H7 (cell line): ENCODE measurements around the gene SAMD4A. TPM values are rescaled to one million over a fixed set of nuclear protein-coding genes. Genes with fewer than 3 reads are reported as not detected.

Experiments used
- DNase-seq: peaks from one replicate; pipeline ENCODE4 v3.0.0; 2012
- H3K27me3 ChIP-seq: 2 replicates; pipeline ENCODE4 v1.6.0; 2011; ENCODE audit warnings: mild to moderate bottlenecking, low read length; ENCODE audit not compliant: control insufficient read depth, insufficient read depth
- H3K36me3 ChIP-seq: replicated peaks from 2 replicates; pipeline ENCODE4 v1.5.1; 2011; ENCODE audit warnings: low read length; ENCODE audit not compliant: control insufficient read depth, insufficient read depth
- H3K4me3 ChIP-seq: 2 replicates; pipeline ENCODE4 v1.5.1; 2011; ENCODE audit warnings: low read depth, mild to moderate bottlenecking, control low read depth, low read length, moderate library complexity; ENCODE audit not compliant: insufficient read depth
- total RNA-seq: library from RNA; depleted of rRNA; stranded (reverse); fragments of >200 nt; shearing (Covaris generic); gene quantifications from 2 replicates; pipeline ENCODE4 v1.2.3, GENCODE V29; 2014

Gene SAMD4A
- total RNA-seq, 1 experiment from 2014 or later, result 8.5 TPM

- H3K4me3 ChIP-seq, result no peak overlapping the region
- no peaks in the 10 kb centered on the region for H3K36me3 ChIP-seq
- DNase-seq, result no peak
- H3K27me3 ChIP-seq, result no peaks in the 10 kb centered on the region
Observed at GRCh38 chr14:54692284-54692772, 125.4 kb downstream of the SAMD4A start.

DNA sequence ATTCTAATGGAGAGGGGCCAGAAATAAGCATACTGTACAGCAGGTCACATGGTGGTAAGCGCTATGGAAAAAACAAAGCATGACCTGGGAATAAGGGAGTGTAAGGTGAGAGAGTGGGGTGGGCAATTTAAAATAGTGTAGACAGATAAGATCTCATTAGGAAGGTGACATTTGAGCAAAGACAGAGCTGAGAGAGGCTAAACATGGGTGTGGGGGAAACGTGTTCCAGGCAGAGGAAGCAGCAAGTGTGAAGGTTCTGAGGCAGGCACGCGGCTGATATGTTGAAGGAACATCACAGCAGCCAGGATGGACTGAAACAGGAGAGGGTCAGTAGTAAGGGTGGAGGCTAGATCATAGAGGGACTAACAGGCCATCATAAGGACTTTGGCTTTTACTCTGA, 126.8 kb downstream of the SAMD4A start:
- DNase-seq, result no peak

GRCh38 chr14:54695196-54695595, 128.3 kb downstream of the SAMD4A start:
- DNase-seq, result no peak
- Histone ChIP-seq H3K27me3 (no peaks in the 10 kb centered on the region), H3K36me3 (no peaks in the 10 kb centered on the region), H3K4me3 (no peak overlapping the region)

More for the DNA sequence above, 126.8 kb downstream of the SAMD4A start:
- Histone ChIP-seq H3K4me3 (no peak overlapping the region), H3K27me3 (no peaks in the 10 kb centered on the region), H3K36me3 (no peaks in the 10 kb centered on the region)

GRCh38 chr14:54697001-54697400, 130.1 kb downstream of the SAMD4A start:
- no peak for DNase-seq
- no peaks in the 10 kb centered on the region for H3K27me3 ChIP-seq
- no peak overlapping the region for H3K4me3 ChIP-seq
- H3K36me3 ChIP-seq, result no peaks in the 10 kb centered on the region

GRCh38 chr14:54697803-54698202, 130.9 kb downstream of the SAMD4A start:
- no peaks in the 10 kb centered on the region for H3K27me3 ChIP-seq
- no peaks in the 10 kb centered on the region for H3K36me3 ChIP-seq
- H3K4me3 ChIP-seq, result no peak overlapping the region
- DNase-seq, result no peak

DNA sequence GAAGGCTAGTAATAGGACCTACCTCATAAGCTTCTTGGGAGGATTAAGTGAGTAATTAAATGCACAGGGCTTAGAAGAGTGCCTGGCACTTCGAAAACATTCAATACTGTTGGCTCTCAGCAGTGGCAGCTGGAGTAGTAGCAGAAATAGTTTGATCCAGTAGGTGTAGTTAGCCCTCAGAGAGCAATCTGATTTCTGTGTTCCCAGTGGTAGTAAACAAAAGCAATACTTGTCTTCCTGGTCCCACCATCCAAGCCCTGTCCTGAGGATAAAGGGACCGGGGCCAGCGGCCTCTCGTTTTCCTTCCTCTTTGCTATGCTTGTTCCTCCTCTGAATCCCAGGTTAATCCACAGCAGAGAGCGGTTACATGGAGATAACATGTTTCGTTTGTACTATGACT, 131.6 kb downstream of the SAMD4A start:
- no peak for DNase-seq
- no peak overlapping the region for H3K4me3 ChIP-seq
- no peaks in the 10 kb centered on the region for H3K27me3 ChIP-seq
- no peaks in the 10 kb centered on the region for H3K36me3 ChIP-seq

- no peak for DNase-seq
- H3K4me3 ChIP-seq, result no peak overlapping the region
- no peaks in the 10 kb centered on the region for H3K36me3 ChIP-seq
- no peaks in the 10 kb centered on the region for H3K27me3 ChIP-seq
Observed at GRCh38 chr14:54698966-54699530, 132.1 kb downstream of the SAMD4A start.

GRCh38 chr14:54699735-54700134, 132.8 kb downstream of the SAMD4A start:
- DNase-seq, result no peak
- Histone ChIP-seq H3K36me3 (no peaks in the 10 kb centered on the region), H3K27me3 (no peaks in the 10 kb centered on the region), H3K4me3 (no peak overlapping the region)

DNA sequence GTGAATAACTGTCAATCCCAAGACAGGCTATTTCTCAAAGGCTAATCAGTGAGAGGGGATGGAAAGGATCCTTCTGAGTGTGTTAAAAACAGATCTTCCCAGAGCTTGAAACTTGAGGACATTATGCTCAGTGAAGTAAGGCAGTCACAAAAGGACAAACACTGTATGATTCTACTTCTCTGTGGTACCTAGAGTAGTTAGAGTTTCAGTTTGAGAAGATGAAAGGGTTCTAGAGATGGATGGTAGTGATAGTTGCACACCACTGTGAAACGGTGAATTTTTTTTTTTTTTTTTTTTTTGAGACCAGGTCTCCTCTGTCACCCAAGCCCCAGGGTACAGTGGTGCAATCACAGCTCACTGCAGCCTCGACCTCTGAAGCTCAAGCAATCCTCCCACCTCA, 133.8 kb downstream of the SAMD4A start:
- DNase-seq, result no peak
- H3K4me3 ChIP-seq, result no peak overlapping the region
- no peaks in the 10 kb centered on the region for H3K36me3 ChIP-seq
- no peaks in the 10 kb centered on the region for H3K27me3 ChIP-seq

DNA sequence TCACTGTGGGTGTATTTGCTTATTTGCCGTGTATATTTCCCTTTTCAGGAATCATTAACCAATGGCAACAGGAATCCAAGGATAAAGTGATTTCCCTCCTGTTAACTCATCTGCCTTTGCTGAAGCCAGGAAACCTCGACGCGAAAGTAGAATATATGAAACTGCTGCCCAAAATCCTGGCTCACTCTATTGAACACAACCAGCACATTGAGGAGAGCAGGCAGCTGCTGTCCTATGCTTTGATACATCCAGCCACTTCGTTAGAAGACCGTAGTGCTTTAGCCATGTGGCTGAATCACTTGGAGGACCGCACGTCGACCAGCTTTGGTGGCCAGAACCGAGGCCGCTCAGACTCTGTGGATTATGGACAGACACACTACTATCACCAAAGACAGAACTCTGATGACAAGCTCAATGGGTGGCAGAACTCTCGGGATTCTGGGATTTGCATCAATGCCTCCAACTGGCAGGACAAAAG, 135.1 kb downstream of the SAMD4A start:
- no peak overlapping the region for H3K4me3 ChIP-seq
- H3K27me3 ChIP-seq, result no peaks in the 10 kb centered on the region
- no peak for DNase-seq
- H3K36me3 ChIP-seq, result no peaks in the 10 kb centered on the region

DNA sequence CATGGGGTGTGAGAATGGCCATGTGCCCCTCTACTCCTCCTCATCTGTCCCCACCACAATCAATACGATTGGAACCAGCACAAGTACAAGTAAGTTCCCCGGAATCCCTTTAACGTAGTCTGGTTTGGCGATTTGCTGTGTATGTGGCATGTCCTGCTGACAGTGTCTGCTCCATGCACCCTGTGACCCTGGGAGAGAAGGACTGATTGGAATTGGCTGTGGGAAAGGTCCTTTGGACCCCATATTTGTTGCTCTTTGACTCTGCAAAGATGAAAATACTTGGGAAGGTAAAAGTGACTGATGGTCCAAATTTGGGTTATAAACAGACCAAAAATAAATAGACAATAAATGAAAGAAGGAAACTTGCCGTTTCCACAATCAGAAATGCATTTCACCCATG, 135.6 kb downstream of the SAMD4A start:
- H3K36me3 ChIP-seq, result no peaks in the 10 kb centered on the region
- H3K27me3 ChIP-seq, result no peaks in the 10 kb centered on the region
- DNase-seq, result no peak
- no peak overlapping the region for H3K4me3 ChIP-seq

DNA sequence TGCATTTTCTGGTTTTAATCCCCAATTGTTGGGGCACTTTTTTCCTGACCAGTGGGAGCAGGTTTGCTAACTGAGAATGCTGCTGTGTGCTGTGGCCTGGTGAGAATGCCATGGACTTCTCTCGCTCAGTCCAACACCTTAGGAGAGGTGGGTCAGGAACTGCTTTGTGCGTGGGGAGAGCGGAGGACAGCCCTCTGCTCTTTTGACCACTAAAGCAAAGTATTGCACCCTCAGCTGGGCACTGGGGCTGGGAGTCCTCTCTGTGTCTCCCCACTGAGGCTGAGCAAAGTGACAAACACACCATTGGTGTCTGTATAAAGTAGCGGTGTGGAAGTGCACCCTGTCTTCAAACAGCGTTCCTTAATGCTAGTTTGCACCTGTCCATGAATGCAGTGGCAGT, 136.2 kb downstream of the SAMD4A start:
- no peak overlapping the region for H3K4me3 ChIP-seq
- H3K36me3 ChIP-seq, result no peaks in the 10 kb centered on the region
- no peaks in the 10 kb centered on the region for H3K27me3 ChIP-seq
- no peak for DNase-seq

- Histone ChIP-seq H3K36me3 (no peaks in the 10 kb centered on the region), H3K27me3 (no peaks in the 10 kb centered on the region), H3K4me3 (no peak overlapping the region)
- no peak for DNase-seq
Observed at GRCh38 chr14:54703724-54704123, 136.8 kb downstream of the SAMD4A start.

DNA sequence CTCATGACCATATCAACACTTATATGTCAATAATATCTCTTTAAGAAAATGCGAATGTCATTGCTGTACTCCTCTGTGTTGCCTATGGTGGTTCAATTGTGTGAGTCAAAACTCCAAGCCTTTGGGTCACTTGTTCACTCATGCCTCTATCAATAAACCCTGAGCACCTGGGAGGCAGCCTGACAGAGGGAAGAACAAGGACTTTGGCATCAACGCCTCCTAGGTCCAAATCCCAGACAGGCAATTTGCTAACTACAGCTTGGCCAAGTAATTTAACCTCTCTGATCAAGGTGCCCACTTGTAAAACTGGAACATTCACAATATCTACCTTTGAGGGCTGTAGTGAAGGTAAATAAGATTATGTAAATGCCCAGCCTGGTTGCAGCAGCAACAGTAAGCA, 137.8 kb downstream of the SAMD4A start:
- Histone ChIP-seq H3K27me3 (no peaks in the 10 kb centered on the region), H3K4me3 (no peak overlapping the region), H3K36me3 (no peaks in the 10 kb centered on the region)
- no peak for DNase-seq

- Histone ChIP-seq H3K4me3 (no peak overlapping the region), H3K27me3 (no peaks in the 10 kb centered on the region), H3K36me3 (no peaks in the 10 kb centered on the region)
- DNase-seq, result no peak
Observed at GRCh38 chr14:54706769-54707168, 139.8 kb downstream of the SAMD4A start.

GRCh38 chr14:54708161-54708560, 141.2 kb downstream of the SAMD4A start:
- Histone ChIP-seq H3K4me3 (no peak overlapping the region), H3K27me3 (no peaks in the 10 kb centered on the region), H3K36me3 (no peaks in the 10 kb centered on the region)
- DNase-seq, result no peak
